Neural cell (in vitro differentiated cells): ENCODE results near the gene RSPRY1. TPM values are rescaled to one million over a fixed set of nuclear protein-coding genes. Genes with fewer than 3 reads are reported as not detected.
"Not testable (repeated sequence)": the region's sequence is repeated elsewhere in the genome, so short reads cannot be mapped to it uniquely, and the experiment has no call there.

Source experiments
- H2AFZ ChIP-seq: fragments of 200-600, 300-800 bp; sonication (generic), shearing (Covaris generic); 2 replicates; pipeline ENCODE4 v1.6.0; 2014; ENCODE audit warnings: low read depth, mild to moderate bottlenecking, antibody characterized with exemption, low read length, moderate library complexity
- H3F3A ChIP-seq: fragments of 200-600 bp; shearing (Covaris generic); 2 replicates; pipeline ENCODE4 v1.6.1; 2016; ENCODE audit warnings: mild to moderate bottlenecking, moderate library complexity, mixed read lengths, antibody characterized with exemption, low read length; ENCODE audit not compliant: insufficient read depth, poor library complexity, severe bottlenecking
- H3K27ac ChIP-seq: fragments of 200-600, 300-800 bp; sonication (generic), shearing (Covaris generic); 2 replicates; pipeline ENCODE4 v1.5.1; 2014; ENCODE audit warnings: mild to moderate bottlenecking, low read length, moderate library complexity
- H3K27me3 ChIP-seq: fragments of 300-800, 200-600 bp; sonication (generic), shearing (Covaris generic); 2 replicates; pipeline ENCODE4 v1.6.0; 2014; ENCODE audit warnings: mild to moderate bottlenecking, low read depth, low read length, moderate library complexity; ENCODE audit not compliant: insufficient read depth
- H3K36me3 ChIP-seq: fragments of 300-800, 200-600 bp; sonication (generic), shearing (Covaris generic); 2 replicates; pipeline ENCODE4 v1.5.1; 2014; ENCODE audit warnings: mild to moderate bottlenecking, antibody characterized with exemption, low read length, moderate library complexity; ENCODE audit not compliant: insufficient read depth
- H3K4me2 ChIP-seq: fragments of 300-800, 200-600 bp; sonication (generic), shearing (Covaris generic); 2 replicates; pipeline ENCODE4 v1.6.0; 2014; ENCODE audit warnings: mild to moderate bottlenecking, low read length
- H3K4me3 ChIP-seq: fragments of 300-800, 200-600 bp; sonication (generic), shearing (Covaris generic); 2 replicates; pipeline ENCODE4 v1.5.1; 2014; ENCODE audit warnings: mild to moderate bottlenecking, low read length, moderate library complexity
- H3K79me2 ChIP-seq: fragments of 200-600 bp; shearing (Covaris generic); replicated peaks from 2 replicates; pipeline ENCODE4 v1.6.0; 2014; ENCODE audit warnings: mild to moderate bottlenecking, low read length, moderate library complexity; ENCODE audit not compliant: insufficient read depth
- H3K9ac ChIP-seq: fragments of 300-800, 200-600 bp; sonication (generic), shearing (Covaris generic); 2 replicates; pipeline ENCODE4 v1.6.1; 2016; ENCODE audit warnings: mild to moderate bottlenecking, low read length, mixed read lengths
- H3K9me2 ChIP-seq: fragments of 200-600 bp; shearing (Covaris generic); 2 replicates; pipeline ENCODE4 v1.6.1; 2016; ENCODE audit warnings: mild to moderate bottlenecking, low read length, mixed read lengths; ENCODE audit not compliant: insufficient read depth
- H3K9me3 ChIP-seq: fragments of 200-600, 300-800 bp; sonication (generic), shearing (Covaris generic); 2 replicates; pipeline ENCODE4 v1.6.1; 2016; ENCODE audit warnings: mild to moderate bottlenecking, mixed run types, low read length, moderate library complexity, mixed read lengths
- H4K20me1 ChIP-seq: fragments of 200-600 bp; shearing (Covaris generic); 2 replicates; pipeline ENCODE4 v1.6.1; 2016; ENCODE audit warnings: mild to moderate bottlenecking, mixed run types; ENCODE audit not compliant: insufficient read depth
- EP300 ChIP-seq: fragments of 450-650 bp; conservative IDR thresholded peaks from 2 replicates; pipeline ENCODE4 v1.6.1; 2014; ENCODE audit warnings: antibody characterized with exemption, mild to moderate bottlenecking, moderate library complexity; ENCODE audit not compliant: poor library complexity, severe bottlenecking
- EZH2 ChIP-seq: fragments of 200-600, 300-800 bp; shearing (Covaris generic), sonication (generic); IDR thresholded peaks from 2 replicates; pipeline ENCODE4 v1.6.1; 2014; ENCODE audit warnings: antibody characterized with exemption, low read length, borderline replicate concordance, mild to moderate bottlenecking; ENCODE audit not compliant: insufficient read depth, poor library complexity, severe bottlenecking
- MXI1 ChIP-seq: fragments of 450-650 bp; conservative IDR thresholded peaks from 2 replicates; pipeline ENCODE4 v1.6.1; 2014; ENCODE audit warnings: antibody characterized with exemption, mild to moderate bottlenecking; ENCODE audit not compliant: poor library complexity, severe bottlenecking
- POLR2AphosphoS5 ChIP-seq: IDR thresholded peaks from 2 replicates; pipeline ENCODE4 v1.6.1; 2012
- RAD21 ChIP-seq: fragments of 450-650 bp; conservative IDR thresholded peaks from 2 replicates; pipeline ENCODE4 v1.6.1; 2014; ENCODE audit warnings: antibody characterized with exemption, mild to moderate bottlenecking, moderate library complexity
- SMC3 ChIP-seq: fragments of 450-650 bp; conservative IDR thresholded peaks from 2 replicates; pipeline ENCODE4 v1.6.1; 2014; ENCODE audit warnings: antibody characterized with exemption, mild to moderate bottlenecking, moderate library complexity; ENCODE audit not compliant: poor library complexity
- TAF1 ChIP-seq: IDR thresholded peaks from 2 replicates; pipeline ENCODE4 v1.6.1; 2012; ENCODE audit warnings: low read depth
- polyA plus RNA-seq: library from polyadenylated mRNA; depleted of rRNA; stranded (reverse); fragments of >200 nt; gene quantifications from 2 replicates; pipeline ENCODE4 v1.2.3, GENCODE V29; 2014
- TF ChIP-seq, protein P1 (sequence below): IDR thresholded peaks from 2 replicates; pipeline ENCODE4 v1.6.1; 2012; ENCODE audit warnings: borderline replicate concordance
- TF ChIP-seq, protein P2 (sequence below): fragments of 450-650 bp; IDR thresholded peaks from 2 replicates; pipeline ENCODE4 v1.5.1; 2014; ENCODE audit warnings: antibody characterized with exemption, mild to moderate bottlenecking, moderate library complexity; ENCODE audit not compliant: poor library complexity, severe bottlenecking

RSPRY1 gene
- polyA plus RNA-seq, 1 donor from 2014 or later, result 62.0 TPM

DNA sequence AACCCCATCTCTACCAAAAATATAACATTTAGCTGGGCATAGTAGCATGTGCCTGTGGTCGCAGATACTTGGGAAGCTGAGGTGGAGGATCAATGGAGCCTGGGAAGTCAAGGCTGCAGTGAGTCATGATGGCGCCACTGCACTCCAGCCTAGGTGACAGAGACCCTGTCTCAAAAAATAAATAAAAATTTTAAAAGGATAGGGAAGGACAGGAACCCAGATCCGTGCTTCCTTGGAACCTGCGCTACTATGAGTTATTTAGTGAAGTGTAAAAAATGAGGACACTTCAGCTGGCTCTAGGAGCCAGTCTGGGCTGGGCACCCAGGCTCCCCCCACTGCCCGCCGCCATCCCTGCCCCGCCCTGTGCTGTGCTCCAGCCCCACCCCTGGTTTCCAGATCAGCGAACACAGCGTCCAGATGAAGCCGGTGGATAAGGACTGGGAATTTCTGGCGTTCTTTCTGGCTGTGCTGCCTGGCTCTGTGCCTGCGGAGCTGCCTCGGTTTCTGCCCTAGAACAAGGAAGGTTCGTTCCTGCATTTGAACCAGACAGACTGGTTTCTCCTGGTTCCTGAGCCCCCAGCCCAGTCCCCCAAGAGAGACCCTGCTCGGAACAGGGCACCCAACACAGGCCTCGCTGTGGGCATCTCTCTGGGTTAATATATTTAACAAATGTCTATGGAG is 79.9 kb downstream of the RSPRY1 start:
- no peaks in the 10 kb centered on the region for H3K79me2 ChIP-seq
- H3K36me3 ChIP-seq, result no peaks in the 10 kb centered on the region
- no peaks in the 10 kb centered on the region for H3K9me3 ChIP-seq
- H3K27me3 ChIP-seq, result no peaks in the 10 kb centered on the region
- H2AFZ ChIP-seq, result no peak overlapping the region
- H3K4me2 ChIP-seq, result no peak overlapping the region
- no peak for TF ChIP-seq TAF1
- TF ChIP-seq MXI1, result no peak
- no peak for TF ChIP-seq RAD21
- TF ChIP-seq POLR2AphosphoS5, result no peak
- no peak for TF ChIP-seq EP300
- no peak for TF ChIP-seq EZH2
- TF ChIP-seq, protein P1, sequence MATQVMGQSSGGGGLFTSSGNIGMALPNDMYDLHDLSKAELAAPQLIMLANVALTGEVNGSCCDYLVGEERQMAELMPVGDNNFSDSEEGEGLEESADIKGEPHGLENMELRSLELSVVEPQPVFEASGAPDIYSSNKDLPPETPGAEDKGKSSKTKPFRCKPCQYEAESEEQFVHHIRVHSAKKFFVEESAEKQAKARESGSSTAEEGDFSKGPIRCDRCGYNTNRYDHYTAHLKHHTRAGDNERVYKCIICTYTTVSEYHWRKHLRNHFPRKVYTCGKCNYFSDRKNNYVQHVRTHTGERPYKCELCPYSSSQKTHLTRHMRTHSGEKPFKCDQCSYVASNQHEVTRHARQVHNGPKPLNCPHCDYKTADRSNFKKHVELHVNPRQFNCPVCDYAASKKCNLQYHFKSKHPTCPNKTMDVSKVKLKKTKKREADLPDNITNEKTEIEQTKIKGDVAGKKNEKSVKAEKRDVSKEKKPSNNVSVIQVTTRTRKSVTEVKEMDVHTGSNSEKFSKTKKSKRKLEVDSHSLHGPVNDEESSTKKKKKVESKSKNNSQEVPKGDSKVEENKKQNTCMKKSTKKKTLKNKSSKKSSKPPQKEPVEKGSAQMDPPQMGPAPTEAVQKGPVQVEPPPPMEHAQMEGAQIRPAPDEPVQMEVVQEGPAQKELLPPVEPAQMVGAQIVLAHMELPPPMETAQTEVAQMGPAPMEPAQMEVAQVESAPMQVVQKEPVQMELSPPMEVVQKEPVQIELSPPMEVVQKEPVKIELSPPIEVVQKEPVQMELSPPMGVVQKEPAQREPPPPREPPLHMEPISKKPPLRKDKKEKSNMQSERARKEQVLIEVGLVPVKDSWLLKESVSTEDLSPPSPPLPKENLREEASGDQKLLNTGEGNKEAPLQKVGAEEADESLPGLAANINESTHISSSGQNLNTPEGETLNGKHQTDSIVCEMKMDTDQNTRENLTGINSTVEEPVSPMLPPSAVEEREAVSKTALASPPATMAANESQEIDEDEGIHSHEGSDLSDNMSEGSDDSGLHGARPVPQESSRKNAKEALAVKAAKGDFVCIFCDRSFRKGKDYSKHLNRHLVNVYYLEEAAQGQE, result no peak
- H3K9ac ChIP-seq, result no peak overlapping the region
- no peak overlapping the region for H3K4me3 ChIP-seq
- no peaks in the 10 kb centered on the region for H4K20me1 ChIP-seq
- no peaks in the 10 kb centered on the region for H3K9me2 ChIP-seq
- H3F3A ChIP-seq, result no peaks in the 10 kb centered on the region
- H3K27ac ChIP-seq, result no peak overlapping the region

DNA sequence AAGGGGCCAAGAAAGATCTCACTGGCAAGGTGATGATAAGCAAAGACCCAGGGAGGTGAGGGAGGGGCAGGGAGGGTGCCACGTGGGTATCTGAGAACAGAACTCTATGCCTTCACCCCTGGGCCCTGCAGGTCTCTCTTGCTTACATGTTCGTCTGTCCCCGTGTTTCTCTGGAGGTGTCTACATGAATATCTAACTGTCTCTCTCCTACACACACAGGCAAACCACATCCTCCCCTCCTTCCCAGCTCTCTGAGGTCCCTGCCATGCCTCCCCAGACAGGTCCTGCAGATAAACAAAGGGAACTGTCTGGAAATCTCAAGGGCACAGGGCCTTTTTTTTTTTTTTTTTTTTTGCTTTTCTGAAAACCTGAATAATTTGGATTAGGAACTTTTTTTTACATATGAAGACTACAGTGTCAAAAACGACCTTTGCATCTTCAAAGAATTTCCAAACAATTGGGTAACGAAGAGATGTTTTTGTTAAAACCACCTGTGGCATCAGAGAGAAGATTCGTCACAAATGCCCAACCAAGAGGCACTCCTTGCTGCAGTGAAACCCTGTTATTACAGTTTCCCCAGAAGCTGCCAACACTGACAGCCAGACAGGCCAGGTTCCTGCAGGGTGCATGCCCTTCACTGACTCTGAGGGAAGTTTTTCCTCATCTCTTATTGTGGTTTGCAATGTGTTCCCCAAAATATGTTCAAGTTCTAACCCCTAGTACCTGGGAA is 80.6 kb downstream of the RSPRY1 start:
- no peak overlapping the region for H3K9ac ChIP-seq
- H4K20me1 ChIP-seq, result no peaks in the 10 kb centered on the region
- no peak overlapping the region for H3K27ac ChIP-seq
- H2AFZ ChIP-seq, result no peak overlapping the region
- H3K27me3 ChIP-seq, result no peaks in the 10 kb centered on the region
- TF ChIP-seq EP300, result no peak
- TF ChIP-seq SMC3, result no peak
- TF ChIP-seq, protein P1, result no peak
- TF ChIP-seq, protein P2, sequence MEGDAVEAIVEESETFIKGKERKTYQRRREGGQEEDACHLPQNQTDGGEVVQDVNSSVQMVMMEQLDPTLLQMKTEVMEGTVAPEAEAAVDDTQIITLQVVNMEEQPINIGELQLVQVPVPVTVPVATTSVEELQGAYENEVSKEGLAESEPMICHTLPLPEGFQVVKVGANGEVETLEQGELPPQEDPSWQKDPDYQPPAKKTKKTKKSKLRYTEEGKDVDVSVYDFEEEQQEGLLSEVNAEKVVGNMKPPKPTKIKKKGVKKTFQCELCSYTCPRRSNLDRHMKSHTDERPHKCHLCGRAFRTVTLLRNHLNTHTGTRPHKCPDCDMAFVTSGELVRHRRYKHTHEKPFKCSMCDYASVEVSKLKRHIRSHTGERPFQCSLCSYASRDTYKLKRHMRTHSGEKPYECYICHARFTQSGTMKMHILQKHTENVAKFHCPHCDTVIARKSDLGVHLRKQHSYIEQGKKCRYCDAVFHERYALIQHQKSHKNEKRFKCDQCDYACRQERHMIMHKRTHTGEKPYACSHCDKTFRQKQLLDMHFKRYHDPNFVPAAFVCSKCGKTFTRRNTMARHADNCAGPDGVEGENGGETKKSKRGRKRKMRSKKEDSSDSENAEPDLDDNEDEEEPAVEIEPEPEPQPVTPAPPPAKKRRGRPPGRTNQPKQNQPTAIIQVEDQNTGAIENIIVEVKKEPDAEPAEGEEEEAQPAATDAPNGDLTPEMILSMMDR, result no peak
- TF ChIP-seq EZH2, result no peak
- TF ChIP-seq TAF1, result no peak
- no peak for TF ChIP-seq RAD21
- no peak for TF ChIP-seq MXI1
- no peak for TF ChIP-seq POLR2AphosphoS5
- H3K36me3 ChIP-seq, result no peaks in the 10 kb centered on the region
- H3K4me3 ChIP-seq, result no peak overlapping the region
- H3K79me2 ChIP-seq, result no peaks in the 10 kb centered on the region
- no peak overlapping the region for H3K4me2 ChIP-seq
- H3K9me2 ChIP-seq, result no peaks in the 10 kb centered on the region
- no peaks in the 10 kb centered on the region for H3K9me3 ChIP-seq
- no peaks in the 10 kb centered on the region for H3F3A ChIP-seq

DNA sequence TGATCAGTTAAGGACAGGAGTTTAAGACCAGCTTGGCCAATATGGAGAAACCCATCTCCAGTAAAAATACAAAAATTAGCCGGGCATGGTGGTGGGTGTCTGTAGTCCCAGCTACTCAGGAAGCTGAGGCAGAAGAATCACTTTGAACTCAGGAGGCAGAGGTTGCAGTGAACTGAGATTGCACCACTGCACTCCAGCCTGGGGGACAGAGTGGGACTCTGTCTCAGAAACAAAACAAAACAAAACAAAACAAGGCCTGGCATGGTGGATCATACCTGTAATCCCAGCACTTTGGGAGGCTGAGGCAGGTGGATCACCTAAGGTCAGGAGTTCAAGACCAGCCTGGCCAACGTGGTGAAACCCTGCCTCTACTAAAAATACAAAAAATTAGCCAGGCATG is 81.2 kb downstream of the RSPRY1 start:
- not testable (repeated sequence) for H3F3A ChIP-seq, H3K4me3 ChIP-seq, H3K9ac ChIP-seq, H2AFZ ChIP-seq, H3K27me3 ChIP-seq, H3K79me2 ChIP-seq, H4K20me1 ChIP-seq, H3K27ac ChIP-seq, H3K9me2 ChIP-seq, H3K9me3 ChIP-seq, H3K36me3 ChIP-seq, H3K4me2 ChIP-seq
